Iris pigment epithelial cell (primary cell): ENCODE measurements around the gene BCL2L12.
"Not testable (repeated sequence)": the region's sequence is repeated elsewhere in the genome, so short reads cannot be mapped to it uniquely, and the experiment has no call there.

Experiments used
- DNase-seq: peaks from one replicate; pipeline ENCODE4 v3.0.0-alpha.2; 2011; ENCODE audit warnings: low read depth

BCL2L12 gene, protein sequence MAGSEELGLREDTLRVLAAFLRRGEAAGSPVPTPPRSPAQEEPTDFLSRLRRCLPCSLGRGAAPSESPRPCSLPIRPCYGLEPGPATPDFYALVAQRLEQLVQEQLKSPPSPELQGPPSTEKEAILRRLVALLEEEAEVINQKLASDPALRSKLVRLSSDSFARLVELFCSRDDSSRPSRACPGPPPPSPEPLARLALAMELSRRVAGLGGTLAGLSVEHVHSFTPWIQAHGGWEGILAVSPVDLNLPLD

DNA sequence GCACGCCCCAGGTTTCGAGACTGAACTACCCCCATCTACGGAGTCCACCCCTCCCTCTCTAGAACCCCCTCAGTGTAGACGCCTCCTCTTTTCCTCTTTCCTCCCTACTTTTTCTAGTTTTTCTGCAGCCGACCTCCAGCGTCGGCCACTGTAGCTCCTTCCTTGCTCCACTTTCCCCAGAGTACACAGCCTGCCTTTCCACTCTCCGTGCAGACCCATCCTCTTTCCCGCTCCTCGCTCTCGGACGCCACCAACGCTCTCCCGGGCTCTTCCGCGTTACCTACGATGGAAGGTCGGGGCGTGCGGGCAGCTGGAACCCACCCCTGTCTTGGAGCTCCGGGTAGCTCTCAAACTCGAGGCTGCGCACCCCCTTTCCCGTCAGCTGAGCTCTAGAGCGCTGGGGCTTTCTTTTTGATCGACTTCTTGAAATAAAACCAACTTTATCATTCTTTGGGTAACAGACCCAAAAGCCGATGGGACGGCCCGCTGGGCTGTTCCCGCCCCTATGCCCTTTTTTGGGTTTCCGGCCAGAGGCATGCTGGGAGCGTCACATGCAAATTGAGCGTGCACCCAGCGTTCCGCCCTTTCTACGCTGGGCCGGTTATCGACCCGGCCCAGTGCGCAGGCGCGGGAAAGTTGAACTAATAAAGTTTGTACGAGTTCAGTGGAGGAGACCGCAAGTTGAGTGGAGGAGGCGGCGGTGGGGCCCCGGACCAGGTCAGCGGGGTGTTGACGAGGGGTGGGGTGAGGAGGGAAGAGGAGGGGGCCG, at the start of gene BCL2L12, which contains the start of gene IRF3:
TSS of gene BCL2L12 (plus strand) at position 583 of the 769 bp plus-strand sequence. CDS start 760 bp downstream, outside the sequence.
TSS of gene IRF3 (minus strand) at position 507 of the 769 bp plus-strand sequence. CDS start 1,019 bp downstream, outside the sequence.
- DNase-seq: peak; percentile 94

DNA sequence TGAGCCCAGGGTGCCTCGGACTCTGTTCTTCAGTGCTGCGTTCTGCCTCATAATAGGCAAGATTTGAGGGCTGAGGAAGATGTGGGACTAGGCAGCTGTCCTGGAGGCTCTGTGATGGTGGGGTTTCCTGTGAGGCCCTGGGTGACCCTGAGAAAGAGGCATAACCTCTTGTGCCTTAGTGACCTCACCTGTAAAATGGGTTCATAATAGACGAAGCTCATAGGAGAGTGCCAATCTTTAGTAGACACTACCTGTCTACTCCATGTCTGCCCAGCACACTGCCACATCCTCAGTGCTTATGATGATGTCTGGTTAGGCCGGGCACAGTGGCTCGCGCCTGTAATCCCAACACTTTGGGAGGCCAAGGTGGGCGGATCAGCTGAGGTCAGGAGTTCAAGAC, 49.2 kb upstream of the BCL2L12 start:
- no peak for DNase-seq

DNA sequence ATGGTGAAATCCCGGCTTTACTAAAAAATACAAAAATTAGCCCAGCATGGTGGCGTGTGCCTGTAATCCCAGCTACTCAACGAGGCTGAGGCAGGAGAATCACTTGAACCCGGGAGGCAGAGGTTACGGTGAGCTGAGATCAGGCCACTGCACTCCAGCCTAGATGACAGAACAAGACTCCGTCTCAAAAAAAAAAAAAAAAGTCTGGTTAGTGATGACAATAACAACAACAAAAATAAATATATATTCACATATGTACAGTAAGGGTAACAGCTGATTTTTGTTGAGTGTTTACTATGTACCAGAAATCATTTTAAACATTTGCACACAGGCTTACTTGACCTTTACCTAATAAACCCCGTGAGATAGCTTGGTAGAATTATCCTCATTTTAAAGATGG, 48.8 kb upstream of the BCL2L12 start:
- no peak for DNase-seq

DNA sequence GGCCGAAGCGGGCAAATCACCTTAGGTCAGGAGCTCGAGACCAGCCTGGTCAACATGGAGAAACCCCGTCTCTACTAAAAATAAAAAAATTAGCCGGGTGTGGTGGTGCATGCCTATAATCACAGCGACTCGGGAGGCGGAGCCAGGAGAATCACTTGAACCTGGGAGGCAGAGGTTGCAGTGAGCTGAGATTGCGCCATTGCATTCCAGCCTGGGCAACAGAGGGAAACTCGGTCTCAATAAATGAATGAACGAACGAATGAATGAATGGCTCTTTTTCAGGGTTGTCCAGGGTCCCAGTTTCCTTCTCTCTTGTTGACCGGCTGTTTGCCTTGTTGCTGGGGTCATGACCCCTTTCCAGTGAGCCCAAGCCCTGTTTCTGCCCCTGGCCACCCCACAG, 47.9 kb upstream of the BCL2L12 start:
- not testable (repeated sequence) for DNase-seq

DNA sequence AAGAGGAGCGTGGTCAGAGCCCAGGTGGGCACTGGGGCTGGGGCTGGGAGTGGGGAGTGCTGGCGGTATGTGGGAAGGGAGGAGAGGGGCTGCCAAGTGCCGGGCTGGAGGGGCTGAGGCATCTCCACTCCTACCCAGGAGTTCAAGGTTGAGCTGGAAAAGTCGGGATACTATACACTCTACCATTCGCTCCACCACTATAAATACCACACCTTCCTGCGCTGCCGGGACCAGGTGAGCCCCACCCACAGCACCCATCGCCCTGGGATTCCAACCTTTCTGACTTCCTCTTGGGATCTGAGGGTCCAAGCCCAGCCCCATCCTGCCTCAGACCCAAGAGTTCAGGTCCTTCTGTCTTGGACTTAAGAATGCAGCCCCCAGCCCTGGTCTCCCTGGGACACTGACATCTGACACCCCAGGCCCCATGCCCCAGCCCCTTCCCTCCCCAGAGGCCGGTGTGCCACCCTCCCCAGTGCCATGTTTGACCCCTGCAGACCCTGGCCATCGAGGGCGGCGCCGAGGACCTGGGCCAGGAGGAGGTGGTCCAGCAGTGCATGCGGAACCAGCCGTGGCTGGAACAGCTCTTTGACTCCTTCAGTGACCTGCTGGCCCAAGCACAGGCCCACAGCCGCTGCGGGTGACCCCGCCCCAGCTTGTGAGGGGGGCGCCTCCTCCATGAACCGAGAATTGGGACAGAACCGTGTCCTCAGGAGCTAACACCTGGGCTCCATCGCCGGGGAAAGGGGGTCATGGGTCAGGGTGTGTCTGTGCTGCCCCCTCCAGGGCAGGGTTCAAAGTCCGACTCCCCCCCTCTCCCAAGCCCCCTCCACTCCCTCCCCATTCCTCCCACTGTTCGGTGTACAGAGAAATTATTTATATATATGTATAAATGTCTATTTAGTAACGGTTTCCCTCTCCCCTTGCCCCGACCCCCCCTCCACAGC, 40.5 kb upstream of the BCL2L12 start:
- no peak for DNase-seq

DNA sequence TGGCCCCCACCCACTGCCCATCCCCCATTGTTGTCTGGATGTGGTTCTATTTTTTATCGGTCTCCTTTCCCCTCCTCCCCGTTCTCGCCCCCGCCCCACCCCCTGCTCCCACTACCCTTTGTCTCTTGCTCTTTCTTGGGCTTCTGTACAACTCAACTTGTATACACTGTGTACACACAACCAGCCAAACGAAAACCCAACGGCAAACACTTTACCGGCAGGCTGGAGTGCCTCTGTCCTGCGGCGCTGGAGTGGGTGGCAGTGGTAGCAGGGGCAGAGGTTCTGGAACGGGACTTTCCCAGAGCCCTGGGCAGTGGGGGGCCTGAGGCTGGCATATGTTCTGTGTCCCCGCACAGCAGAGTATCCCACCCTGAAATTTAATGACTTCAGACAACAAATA, 39.5 kb upstream of the BCL2L12 start:
- DNase-seq: no peak

DNA sequence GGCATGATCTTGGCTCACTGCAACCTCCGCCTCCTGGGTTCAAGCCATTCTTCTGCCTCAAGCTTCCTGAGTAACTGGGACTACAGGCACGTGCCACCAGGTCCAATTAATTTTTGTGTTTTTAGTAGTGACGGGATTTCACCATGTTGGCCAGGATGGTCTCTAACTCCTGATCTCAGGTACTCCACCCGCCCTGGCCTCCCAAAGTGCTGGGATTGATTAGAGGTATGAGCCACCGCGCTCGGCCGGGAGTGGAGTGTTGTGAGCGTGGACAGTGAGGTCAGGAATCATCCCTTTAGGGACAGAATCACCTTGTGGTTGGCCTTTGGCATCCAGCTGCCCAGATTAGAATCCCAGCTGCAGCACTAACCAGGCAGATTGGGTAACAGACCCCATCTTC, 36.1 kb upstream of the BCL2L12 start:
- no peak for DNase-seq

DNA sequence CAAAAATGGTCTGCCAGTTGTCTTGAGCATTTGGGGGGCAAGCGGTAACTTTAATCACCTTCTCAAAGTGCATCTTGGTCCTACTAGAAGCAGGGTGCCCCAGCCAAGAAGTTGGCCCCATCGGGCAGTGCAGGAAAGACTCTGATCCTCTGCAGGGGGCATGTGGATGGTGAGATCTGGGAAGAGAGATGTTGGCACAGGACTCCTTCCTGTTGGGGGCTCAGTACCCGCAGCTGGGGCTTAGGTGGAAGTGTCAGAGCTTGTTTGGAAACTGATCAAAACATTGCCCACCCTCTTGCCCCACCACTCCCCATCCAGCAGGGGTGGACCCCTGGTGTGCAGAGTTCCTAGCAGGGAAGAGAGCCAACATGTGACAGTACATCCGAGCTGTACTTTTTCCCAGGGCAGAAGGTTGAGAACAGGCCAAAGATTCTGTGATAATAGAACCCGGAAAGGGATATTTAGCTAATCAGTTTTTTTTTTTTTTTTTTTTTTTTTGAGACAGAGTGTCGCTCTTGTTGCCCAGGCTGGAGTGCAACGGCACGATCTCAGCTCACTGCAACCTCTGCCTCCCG, 34.6 kb upstream of the BCL2L12 start:
- no peak for DNase-seq

DNA sequence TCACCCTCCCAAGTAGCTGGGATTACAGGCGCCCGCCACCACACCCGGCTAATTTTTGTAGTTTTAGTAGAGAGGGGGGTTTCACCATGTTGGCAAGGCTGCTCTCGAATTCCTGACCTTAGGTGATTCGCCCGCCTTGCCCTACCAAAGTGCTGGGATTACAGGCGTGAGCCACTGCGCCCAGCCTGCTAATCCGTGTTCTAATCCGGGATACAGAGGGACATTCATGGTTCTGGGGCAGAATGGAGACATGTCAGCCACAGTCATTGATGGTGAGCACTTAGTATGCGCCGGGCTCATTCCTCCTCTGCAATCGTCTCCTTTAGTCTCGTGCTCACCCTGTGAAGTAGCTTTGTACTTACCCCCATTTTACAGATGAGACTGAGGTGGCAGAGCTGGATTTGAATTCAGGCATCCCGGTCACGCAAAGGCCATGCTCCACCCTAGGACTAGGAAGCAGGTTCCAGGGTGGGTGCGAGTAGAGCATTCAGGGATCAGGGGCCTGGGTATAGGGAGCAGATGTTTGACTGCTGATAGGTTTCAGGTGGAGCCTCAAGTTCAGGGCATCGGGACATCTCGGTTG, 34.0 kb upstream of the BCL2L12 start:
- no peak for DNase-seq

DNA sequence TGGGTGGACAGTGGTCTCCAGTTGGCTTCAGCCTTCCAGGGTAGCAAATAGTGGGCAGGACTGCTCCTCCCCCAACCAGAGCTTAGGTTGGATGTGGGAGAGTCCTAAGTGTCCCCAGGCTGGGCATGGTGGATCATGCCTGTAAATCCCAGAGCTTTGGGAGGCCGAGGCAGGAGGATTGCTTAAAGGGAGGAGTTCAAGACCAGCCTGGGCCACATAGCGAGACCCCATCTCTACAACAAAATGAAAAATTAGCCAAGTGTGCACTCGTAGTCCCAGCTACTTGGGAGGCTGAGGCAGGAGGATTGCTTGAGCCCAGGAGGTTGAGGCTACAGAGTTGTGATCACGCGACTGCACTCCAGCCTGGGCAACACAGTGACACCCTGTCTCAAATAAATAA, 33.2 kb upstream of the BCL2L12 start:
- DNase-seq: no peak

DNA sequence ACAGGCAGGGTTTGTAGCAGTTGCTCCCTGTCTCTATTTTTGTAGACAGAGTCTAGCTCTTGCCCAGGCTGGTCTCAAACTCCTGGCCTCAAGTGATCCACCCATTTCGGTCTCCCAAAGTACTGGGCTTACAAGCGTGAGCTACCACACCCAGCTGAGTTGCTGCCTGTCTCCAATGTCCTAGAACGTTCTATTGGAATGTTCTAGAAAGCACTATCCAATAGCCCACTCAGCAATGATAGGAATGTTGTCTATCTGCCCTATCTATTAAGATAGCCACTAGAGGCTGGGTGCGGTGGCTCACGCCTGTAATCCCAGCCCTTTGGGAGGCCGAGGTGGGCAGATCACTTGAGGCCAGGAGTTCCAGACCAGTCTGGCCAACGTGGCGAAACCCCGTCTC, 32.5 kb upstream of the BCL2L12 start:
- peak; percentile 55 for DNase-seq

DNA sequence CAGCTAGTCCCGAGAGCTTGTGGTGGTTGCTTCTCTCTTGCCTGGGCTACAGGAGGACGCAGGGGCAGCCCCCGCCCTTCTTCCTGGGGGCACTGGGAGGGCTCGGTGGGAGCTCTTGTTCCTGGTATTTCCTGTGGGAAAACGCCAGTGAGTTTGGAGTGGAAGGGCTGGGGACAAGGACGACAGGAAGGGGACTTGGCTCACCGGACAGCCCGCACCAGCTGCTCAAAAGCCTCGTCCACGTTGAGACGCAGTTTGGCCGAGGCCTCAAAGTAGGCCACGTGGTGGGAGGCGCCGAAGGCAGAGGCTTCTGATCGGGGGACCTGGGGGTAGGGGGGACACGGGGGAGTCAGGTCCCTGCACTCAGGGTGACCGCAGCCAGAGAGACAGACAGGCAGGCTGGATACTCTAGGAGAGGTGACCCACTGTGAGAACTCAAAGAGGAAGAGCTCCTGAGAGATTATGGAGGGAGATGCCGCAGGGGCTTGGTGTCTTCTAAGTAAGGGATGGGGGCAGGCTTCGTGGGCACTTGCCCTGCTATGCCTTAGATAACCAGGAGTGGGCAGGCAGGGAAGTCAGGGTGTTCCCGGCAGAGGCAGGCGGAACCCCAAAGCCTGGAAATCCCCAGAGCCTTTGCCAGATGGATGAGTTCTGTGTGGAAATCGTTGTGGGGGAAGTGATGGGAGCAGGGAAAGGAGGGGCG, 30.1 kb upstream of the BCL2L12 start:
- peak; percentile 70 for DNase-seq

DNA sequence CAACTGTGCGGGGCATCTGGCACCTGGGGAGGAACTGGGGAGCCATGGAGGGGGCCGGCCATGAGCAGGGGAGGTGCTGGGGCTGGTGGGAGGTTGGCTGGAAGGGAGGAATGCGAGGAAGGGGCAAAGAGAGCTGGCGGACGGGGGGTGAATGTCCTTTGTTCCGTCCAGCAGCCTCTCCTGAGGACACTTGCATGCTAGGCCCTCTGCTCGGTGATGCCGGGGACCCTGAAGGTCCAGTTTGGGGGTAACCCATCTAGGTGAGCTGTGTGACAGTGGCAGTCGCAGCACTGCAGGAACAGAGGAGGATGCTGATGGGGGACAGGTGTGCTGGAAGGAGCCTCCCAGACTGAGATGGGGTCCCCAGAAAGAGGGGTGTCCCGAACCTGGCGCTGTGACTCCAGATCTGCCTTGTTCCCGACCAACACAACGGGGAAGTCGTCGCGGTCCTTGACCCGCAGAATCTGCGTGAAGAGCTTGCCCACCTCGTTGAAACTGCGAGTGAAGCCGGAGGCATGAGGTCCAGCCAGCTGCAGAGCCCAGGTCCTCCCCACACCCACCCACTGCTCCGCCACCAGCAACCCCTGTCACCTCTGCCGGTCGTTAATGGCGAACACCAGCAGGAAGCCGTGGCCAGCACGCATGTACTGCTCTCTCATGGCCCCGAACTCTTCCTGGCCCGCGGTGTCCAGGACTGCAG, 29.4 kb upstream of the BCL2L12 start:
- no peak for DNase-seq

DNA sequence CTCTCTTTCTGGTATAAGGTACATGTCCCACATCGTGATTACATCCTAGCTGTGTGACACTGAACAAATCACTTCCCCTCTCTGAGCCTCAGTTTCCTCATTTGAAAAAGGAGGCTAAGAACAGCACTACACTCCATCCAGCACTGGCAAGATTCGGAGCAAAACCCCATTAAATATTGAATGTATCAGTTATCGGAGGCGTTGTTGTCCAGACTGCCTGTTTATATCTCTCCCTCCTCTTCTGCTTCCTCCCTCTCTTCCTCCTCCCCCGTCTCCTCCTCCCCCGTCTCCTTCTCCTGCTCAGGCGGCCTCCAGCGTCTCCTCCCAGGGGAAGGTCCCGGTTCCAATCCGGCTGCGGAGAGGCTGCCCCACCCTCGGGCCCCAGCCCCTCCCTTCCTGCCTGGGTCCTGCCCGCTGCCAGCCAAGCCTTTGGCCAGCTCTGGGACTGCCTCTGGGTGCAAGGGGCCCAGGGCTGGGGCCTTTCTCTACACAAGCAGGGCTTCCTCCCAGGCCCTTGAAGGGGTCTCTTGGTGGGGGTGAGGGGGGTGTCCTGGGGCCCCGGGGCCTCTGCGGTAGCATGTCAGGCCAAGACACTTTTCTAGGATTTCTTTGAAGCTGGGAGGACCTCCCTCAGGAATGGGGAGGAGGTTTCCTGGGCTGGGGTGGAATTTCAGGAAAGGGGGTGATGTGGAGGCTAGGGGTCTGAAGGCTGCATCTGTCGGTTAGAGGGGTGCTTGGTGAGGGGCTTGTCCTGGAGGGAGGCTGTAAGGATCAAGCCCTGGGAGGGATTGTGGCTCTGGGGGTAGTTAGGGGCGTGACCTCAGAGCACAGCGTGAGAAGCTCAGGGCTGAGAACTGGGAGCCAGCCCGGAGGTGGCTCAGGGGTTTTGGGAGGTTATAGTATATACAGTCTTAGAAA, 27.7 kb upstream of the BCL2L12 start:
- peak; percentile 72 for DNase-seq

DNA sequence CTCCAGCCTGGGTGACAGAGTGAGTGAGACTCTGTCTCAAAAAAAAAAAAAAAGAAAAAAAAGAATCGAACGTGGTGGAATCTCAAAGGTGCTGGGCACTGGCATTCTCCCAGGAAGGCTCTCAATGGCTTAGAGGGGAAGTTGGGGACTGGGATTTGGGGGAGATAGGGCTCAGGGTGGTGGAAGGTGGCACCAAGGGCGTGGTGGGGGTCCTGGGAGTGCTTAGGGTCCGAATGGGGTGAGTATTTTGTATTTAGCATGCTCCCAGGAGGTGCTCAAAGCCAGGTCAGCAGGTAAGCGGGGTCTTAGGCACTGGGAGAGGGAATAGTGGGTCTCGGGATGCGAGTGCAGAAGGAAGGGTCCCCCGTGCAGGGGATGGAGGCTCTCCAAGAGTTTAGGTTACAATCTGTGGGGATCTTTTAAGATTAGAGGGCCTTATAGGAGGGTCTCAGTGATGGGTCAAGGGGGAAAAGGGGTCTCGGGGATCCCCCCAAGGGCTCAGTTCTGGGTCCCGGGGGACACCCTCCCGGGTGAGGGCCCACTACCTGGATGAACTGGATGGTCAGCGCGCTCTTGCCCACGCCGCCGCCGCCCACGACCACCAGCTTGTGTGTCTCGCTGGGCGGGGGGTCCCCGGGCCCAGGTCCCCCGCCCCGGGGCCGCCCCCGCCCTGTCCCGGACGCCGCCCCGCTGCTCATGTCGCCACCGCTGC, 26.2 kb upstream of the BCL2L12 start:
- DNase-seq: no peak

DNA sequence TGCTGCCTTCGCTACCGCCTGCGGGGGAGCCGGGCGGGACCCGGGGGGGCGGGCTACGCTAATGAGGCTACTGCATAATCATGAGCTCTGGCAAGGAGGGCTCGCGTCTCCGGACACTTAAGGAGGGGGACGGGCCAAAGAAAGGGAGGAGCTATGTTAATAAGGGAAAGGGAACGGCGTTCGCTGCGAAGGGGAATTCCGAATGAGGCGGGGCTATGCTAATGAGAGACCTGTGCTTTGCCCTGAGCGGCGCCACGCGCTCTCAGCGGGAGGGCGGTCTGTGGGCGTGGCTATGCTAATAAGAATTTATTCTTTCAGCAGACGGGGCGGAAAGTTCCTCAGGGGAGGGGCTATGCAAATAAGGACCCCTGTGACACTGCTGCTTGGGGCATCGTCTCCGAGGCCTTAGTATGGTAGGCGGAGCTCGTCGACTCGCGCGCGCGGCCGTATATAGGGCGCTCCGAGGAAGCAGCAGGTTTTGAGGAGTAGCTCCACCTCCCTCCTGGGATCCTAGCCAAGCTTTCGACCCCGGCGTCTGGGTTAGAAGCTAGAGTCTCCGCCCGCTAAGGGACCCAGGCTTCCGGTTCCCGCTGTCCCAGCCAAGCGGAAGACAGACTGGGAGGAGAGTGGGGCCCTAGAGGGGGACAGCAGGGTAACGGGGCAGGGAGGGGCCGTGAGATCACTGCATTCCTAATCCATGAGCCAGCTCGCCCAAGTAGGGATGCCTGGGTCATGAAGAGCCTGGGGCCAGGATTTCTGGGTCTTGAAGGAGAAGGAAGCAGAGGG, 25.4 kb upstream of the BCL2L12 start, which contains the start of gene RRAS:
TSS of gene RRAS (minus strand) at position 31 of the 786 bp plus-strand sequence. CDS start 45 bp downstream, outside the sequence.
- peak; percentile 100 for DNase-seq

DNA sequence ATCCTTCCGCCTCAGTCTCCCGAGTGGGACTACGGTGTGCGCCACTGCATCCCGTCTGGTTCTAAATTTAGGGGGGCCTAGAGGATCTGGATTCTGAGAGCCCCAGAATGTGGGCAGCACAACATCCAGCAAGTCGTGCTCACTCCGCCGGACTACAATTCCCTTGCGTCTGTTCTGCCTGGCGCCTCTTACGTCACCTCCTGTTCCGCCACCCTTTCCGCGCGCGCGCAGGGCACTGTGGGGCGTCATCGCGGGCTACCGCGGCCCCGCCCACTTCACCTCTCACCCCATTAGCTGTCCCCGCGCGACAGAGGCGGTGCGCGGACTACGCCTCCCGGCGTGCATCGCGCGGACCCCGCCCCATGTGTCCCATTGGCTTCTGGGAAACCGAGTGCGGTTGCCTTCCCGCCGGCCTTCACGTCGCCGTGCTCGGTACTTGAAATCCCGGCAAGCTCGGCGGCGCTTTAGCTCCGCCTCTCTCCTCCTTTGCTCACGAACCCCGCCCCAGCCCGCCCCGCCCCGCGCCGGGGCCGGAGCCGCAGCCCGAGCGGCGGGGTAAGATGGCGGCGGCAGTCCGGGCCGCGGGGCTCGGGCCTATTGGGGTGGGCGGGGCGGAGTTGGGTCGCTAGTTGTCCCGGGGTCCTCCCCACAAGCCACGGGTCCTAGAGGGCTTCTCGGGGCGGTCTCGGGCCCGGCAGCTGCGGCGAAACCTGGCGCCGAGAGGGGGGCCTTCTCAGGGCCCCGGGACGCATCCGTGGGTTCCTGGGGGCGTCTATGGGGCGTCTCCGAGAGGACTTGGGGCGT, 23.8 kb upstream of the BCL2L12 start, which contains the start of gene SCAF1:
TSS of gene SCAF1 (plus strand) at position 522 of the 804 bp plus-strand sequence. CDS start 2,818 bp downstream, outside the sequence.
- DNase-seq: peak; percentile 99
